ENCODE results near the gene CASK. TPM values are rescaled to one million over a fixed set of nuclear protein-coding genes. Genes with fewer than 3 reads are reported as not detected.

CASK gene
- total RNA-seq, 1 donor from 2014 or later: 15.1 TPM

GRCh38 chrX:41837270-41837944, 85.9 kb downstream of the CASK start:
- no peak for DNase-seq (ENCODE audit: low read depth, low spot score)

GRCh38 chrX:41828826-41829225, 94.5 kb downstream of the CASK start:
- no peak for DNase-seq (ENCODE audit: low read depth, low spot score)

GRCh38 chrX:41827886-41828285, 95.5 kb downstream of the CASK start:
- DNase-seq (ENCODE audit: low read depth, low spot score): no peak

- no peak for DNase-seq (ENCODE audit: low read depth, low spot score)
Measured at GRCh38 chrX:41825796-41826195, 97.6 kb downstream of the CASK start.

GRCh38 chrX:41824551-41824950, 98.8 kb downstream of the CASK start:
- DNase-seq (ENCODE audit: low read depth, low spot score): no peak

GRCh38 chrX:41823402-41823801, 100.0 kb downstream of the CASK start:
- DNase-seq (ENCODE audit: low read depth, low spot score): no peak

GRCh38 chrX:41822892-41823291, 100.5 kb downstream of the CASK start:
- no peak for DNase-seq (ENCODE audit: low read depth, low spot score)

GRCh38 chrX:41808047-41808446, 115.3 kb downstream of the CASK start:
- no peak for DNase-seq (ENCODE audit: low read depth, low spot score)

GRCh38 chrX:41802958-41803357, 120.4 kb downstream of the CASK start:
- DNase-seq (ENCODE audit: low read depth, low spot score): no peak

- DNase-seq (ENCODE audit: low read depth, low spot score): no peak
Measured at GRCh38 chrX:41799661-41800060, 123.7 kb downstream of the CASK start.

- no peak for DNase-seq (ENCODE audit: low read depth, low spot score)
Measured at GRCh38 chrX:41796577-41796976, 126.8 kb downstream of the CASK start.

- no peak for DNase-seq (ENCODE audit: low read depth, low spot score)
Measured at GRCh38 chrX:41796046-41796445, 127.3 kb downstream of the CASK start.

- DNase-seq (ENCODE audit: low read depth, low spot score): no peak
Measured at GRCh38 chrX:41789374-41789773, 134.0 kb downstream of the CASK start.

GRCh38 chrX:41785685-41786084, 137.7 kb downstream of the CASK start:
- no peak for DNase-seq (ENCODE audit: low read depth, low spot score)

- no peak for DNase-seq (ENCODE audit: low read depth, low spot score)
Measured at GRCh38 chrX:41781500-41781899, 141.9 kb downstream of the CASK start.

- DNase-seq (ENCODE audit: low read depth, low spot score): no peak
Measured at GRCh38 chrX:41779941-41780340, 143.4 kb downstream of the CASK start.

- no peak for DNase-seq (ENCODE audit: low read depth, low spot score)
Measured at GRCh38 chrX:41779030-41779564, 144.3 kb downstream of the CASK start.

GRCh38 chrX:41761702-41762101, 161.7 kb downstream of the CASK start:
- no peak for DNase-seq (ENCODE audit: low read depth, low spot score)

GRCh38 chrX:41761169-41761568, 162.2 kb downstream of the CASK start:
- no peak for DNase-seq (ENCODE audit: low read depth, low spot score)

GRCh38 chrX:41759817-41760216, 163.5 kb downstream of the CASK start:
- DNase-seq (ENCODE audit: low read depth, low spot score): no peak

- no peak for DNase-seq (ENCODE audit: low read depth, low spot score)
Measured at GRCh38 chrX:41758401-41758800, 165.0 kb downstream of the CASK start.

GRCh38 chrX:41750716-41751115, 172.6 kb downstream of the CASK start:
- DNase-seq (ENCODE audit: low read depth, low spot score): no peak

- DNase-seq (ENCODE audit: low read depth, low spot score): no peak
Measured at GRCh38 chrX:41739871-41740270, 183.5 kb downstream of the CASK start.

- no peak for DNase-seq (ENCODE audit: low read depth, low spot score)
Measured at GRCh38 chrX:41737065-41737464, 186.3 kb downstream of the CASK start.

Data from pulmonary artery endothelial cell (primary cell).